ENCODE data around the gene FN3KRP. TPM values are rescaled to one million over a fixed set of nuclear protein-coding genes. Genes with fewer than 3 reads are reported as not detected.

The FN3KRP gene
- total RNA-seq, 1 donor from 2014 or later: 10.6 TPM

- no peak for DNase-seq (ENCODE audit: extremely low spot score in 2 of 2)
- intact Hi-C loops (cut with DNase I): no loop called here
- Histone ChIP-seq H3K9me3 (no peaks in the 10 kb centered on the region), H3K4me3 (peak overlapping the region; percentile 81 to 86), H3K36me3 (no peaks in the 10 kb centered on the region), H3K4me1 (peaks cover 23% of the 10 kb centered on the region), H3K27me3 (no peaks in the 10 kb centered on the region), H3K27ac (no peak overlapping the region)
- TF ChIP-seq CTCF (IDR thresholded peaks at IDR 0.05): no peak
- TF ChIP-seq POLR2AphosphoS5 (IDR thresholded peaks at IDR 0.05; ENCODE audit: insufficient read depth in 1 of 2, low read depth in 1 of 2): no peak
- no peak for TF ChIP-seq POLR2A (IDR thresholded peaks at IDR 0.05)
Measured at GRCh38 chr17:82696916-82697807, 19.3 kb upstream of the FN3KRP start.

GRCh38 chr17:82697808-82698064, 18.8 kb upstream of the FN3KRP start:
- intact Hi-C loops (cut with DNase I): no loop called here
- no peaks in the 10 kb centered on the region for H3K9me3 ChIP-seq
- TF ChIP-seq POLR2AphosphoS5 (IDR thresholded peaks at IDR 0.05; ENCODE audit: insufficient read depth in 1 of 2, low read depth in 1 of 2) (no peak), CTCF (IDR thresholded peaks at IDR 0.05) (no peak), POLR2A (IDR thresholded peaks at IDR 0.05) (no peak)
- H3K36me3 ChIP-seq: no peaks in the 10 kb centered on the region
- no peaks in the 10 kb centered on the region for H3K27me3 ChIP-seq
- no peak for DNase-seq (ENCODE audit: extremely low spot score in 2 of 2)
- H3K4me1 ChIP-seq: peaks cover 29% of the 10 kb centered on the region
- H3K27ac ChIP-seq: peak overlapping the region; percentile 59
- peak overlapping the region; percentile 81 to 86 for H3K4me3 ChIP-seq

- Histone ChIP-seq H3K36me3 (no peaks in the 10 kb centered on the region), H3K4me1 (peaks cover 32% of the 10 kb centered on the region), H3K27me3 (no peaks in the 10 kb centered on the region), H3K4me3 (peak within 1 kb of the TSS; percentile 81 to 86), H3K27ac (peak within 1 kb of the TSS; percentile 62), H3K9me3 (no peaks in the 10 kb centered on the region)
- peak in 1 of 2 donors; percentile 99 for DNase-seq (ENCODE audit: extremely low spot score in 2 of 2)
- intact Hi-C loops (cut with DNase I): no loop called here
- TF ChIP-seq POLR2A (IDR thresholded peaks at IDR 0.05): peak in 1 of 2 donors; percentile 35
- no peak for TF ChIP-seq CTCF (IDR thresholded peaks at IDR 0.05)
- peak; percentile 40 to 42 for TF ChIP-seq POLR2AphosphoS5 (IDR thresholded peaks at IDR 0.05; ENCODE audit: insufficient read depth in 1 of 2, low read depth in 1 of 2)
Measured at GRCh38 chr17:82698065-82698973, 18.2 kb upstream of the FN3KRP start, which contains the start of gene RAB40B. TSS of gene RAB40B (minus strand) at chr17:82698698. CDS start at chr17:82698596, 102 bp downstream.

GRCh38 chr17:82698974-82699442, 17.5 kb upstream of the FN3KRP start:
- no peaks in the 10 kb centered on the region for H3K36me3 ChIP-seq
- TF ChIP-seq POLR2A (IDR thresholded peaks at IDR 0.05): no peak
- no peak for TF ChIP-seq CTCF (IDR thresholded peaks at IDR 0.05)
- no peak for TF ChIP-seq POLR2AphosphoS5 (IDR thresholded peaks at IDR 0.05; ENCODE audit: insufficient read depth in 1 of 2, low read depth in 1 of 2)
- peak overlapping the region; percentile 62 for H3K27ac ChIP-seq
- H3K27me3 ChIP-seq: no peaks in the 10 kb centered on the region
- no peak for DNase-seq (ENCODE audit: extremely low spot score in 2 of 2)
- no peaks in the 10 kb centered on the region for H3K9me3 ChIP-seq
- H3K4me3 ChIP-seq: peak overlapping the region; percentile 81 to 86
- intact Hi-C loops (cut with DNase I): no loop called here
- H3K4me1 ChIP-seq: peaks cover 32% of the 10 kb centered on the region
